Measurements from ENCODE around the gene PTPRD. TPM values are rescaled to one million over a fixed set of nuclear protein-coding genes. Genes with fewer than 3 reads are reported as not detected.

Gene PTPRD
- total RNA-seq, 2 experiments from 2014 or later: 0.10 TPM; not detected in 1

DNA sequence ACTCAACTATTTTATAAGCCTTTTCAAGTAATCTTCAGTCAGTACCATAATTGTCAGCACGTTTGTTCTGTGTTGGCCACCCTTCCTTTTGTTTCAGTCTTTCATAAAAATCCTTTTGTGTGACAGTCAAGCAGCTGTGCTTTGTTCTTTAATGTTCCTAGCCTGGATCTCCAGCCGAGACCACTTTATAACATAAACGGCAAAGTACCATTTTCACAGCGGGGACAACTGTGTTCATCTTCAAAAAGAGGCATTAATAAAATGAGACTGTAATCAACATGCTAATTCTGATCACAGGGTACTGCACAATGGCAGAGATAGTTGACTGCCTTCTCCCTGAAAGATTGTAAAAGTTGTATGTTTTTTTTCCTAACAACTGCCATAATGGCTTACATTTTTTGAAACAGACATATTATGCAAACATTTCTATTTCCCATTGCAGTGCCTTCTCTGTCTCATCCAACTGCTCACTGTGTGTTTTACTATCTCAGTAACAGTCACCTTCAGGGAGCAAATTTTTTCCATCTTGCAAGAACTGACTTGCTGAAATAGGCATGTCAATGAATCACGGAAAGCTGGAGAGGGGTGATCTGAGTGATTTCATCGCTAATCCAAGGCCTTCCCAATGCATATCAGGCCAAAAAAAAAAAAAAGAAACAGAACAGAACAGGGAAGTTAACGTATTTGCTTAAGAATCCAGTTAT is 1984.7 kb downstream of the PTPRD start:
- Mint-ChIP-seq H3K27ac (no peak overlapping the region), H3K27me3 (peaks cover under 1% of the 10 kb centered on the region), H3K4me3 (no peak overlapping the region), H3K4me1 (ENCODE audit: low read depth) (no peaks in the 10 kb centered on the region), H3K9me3 (no peaks in the 10 kb centered on the region), H3K36me3 (no peaks in the 10 kb centered on the region)
- no peak for DNase-seq
- intact Hi-C loops (cut with micrococcal nuclease): no loop called here
- CTCF ChIA-PET: no interaction called here
- POLR2A ChIA-PET: no interaction called here

DNA sequence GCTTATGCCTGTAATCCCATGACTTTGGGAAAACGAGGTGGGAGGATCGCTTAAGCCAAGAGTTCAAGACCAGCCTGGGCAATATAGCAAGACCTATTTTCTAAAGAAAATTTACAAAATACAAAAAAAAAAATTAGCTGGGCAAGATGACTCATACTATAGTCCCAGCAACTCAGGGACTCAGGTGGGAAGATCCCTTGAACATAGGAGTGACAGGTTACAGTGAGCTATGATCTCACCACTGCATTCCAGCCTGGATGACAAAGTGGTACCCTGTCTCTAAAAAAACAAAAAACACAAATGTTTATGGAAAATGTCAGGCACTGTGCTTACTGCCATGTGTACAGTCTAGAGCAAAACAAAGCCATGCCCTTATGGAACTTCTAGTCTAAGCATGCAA is 1989.9 kb downstream of the PTPRD start:
- Mint-ChIP-seq H3K4me1 (ENCODE audit: low read depth) (no peaks in the 10 kb centered on the region), H3K4me3 (no peak overlapping the region), H3K36me3 (no peaks in the 10 kb centered on the region), H3K9me3 (no peaks in the 10 kb centered on the region), H3K27me3 (no peaks in the 10 kb centered on the region), H3K27ac (no peak overlapping the region)
- POLR2A ChIA-PET: no interaction called here
- intact Hi-C loops (cut with micrococcal nuclease): no loop called here
- CTCF ChIA-PET: no interaction called here
- DNase-seq: no peak

DNA sequence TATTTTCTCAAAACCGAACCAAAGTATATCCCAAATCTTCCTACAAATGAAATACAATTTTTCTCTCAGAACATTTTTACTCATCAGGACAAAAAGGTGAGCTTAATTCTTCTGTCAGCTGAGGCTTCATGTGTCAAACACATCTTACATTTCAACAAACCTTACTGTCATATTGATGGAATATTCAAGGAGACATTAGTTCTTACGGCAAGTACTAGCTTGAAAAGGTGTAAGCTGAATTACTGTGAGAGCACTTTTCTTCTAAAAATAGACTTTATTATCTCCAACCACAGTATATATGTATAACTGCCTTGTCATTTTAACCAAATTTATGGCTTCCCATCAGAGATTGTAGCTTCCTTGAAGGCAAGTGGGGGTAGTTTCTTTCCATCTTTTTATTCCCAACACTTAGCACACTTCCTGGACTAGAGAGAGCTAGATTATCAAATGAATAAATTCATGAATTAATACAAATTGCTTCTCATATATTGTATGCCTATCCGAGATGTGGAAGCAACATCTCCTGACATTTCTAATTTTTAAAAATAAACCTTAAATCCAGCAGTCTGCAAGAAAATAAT is 1990.5 kb downstream of the PTPRD start:
- H3K27me3 Mint-ChIP-seq: no peaks in the 10 kb centered on the region
- no peaks in the 10 kb centered on the region for H3K4me1 Mint-ChIP-seq (ENCODE audit: low read depth)
- H3K27ac Mint-ChIP-seq: no peak overlapping the region
- CTCF ChIA-PET: no interaction called here
- H3K4me3 Mint-ChIP-seq: no peak overlapping the region
- POLR2A ChIA-PET: no interaction called here
- no peaks in the 10 kb centered on the region for H3K36me3 Mint-ChIP-seq
- intact Hi-C loops (cut with micrococcal nuclease): no loop called here
- DNase-seq: no peak
- no peaks in the 10 kb centered on the region for H3K9me3 Mint-ChIP-seq

- H3K9me3 Mint-ChIP-seq: no peaks in the 10 kb centered on the region
- H3K4me1 Mint-ChIP-seq (ENCODE audit: low read depth): no peaks in the 10 kb centered on the region
- no peaks in the 10 kb centered on the region for H3K27me3 Mint-ChIP-seq
- no peak overlapping the region for H3K27ac Mint-ChIP-seq
- CTCF ChIA-PET: no interaction called here
- H3K36me3 Mint-ChIP-seq: no peaks in the 10 kb centered on the region
- DNase-seq: no peak
- intact Hi-C loops (cut with micrococcal nuclease): no loop called here
- POLR2A ChIA-PET: no interaction called here
- H3K4me3 Mint-ChIP-seq: no peak overlapping the region
Measured at GRCh38 chr9:8621416-8621815, 1991.4 kb downstream of the PTPRD start.

DNA sequence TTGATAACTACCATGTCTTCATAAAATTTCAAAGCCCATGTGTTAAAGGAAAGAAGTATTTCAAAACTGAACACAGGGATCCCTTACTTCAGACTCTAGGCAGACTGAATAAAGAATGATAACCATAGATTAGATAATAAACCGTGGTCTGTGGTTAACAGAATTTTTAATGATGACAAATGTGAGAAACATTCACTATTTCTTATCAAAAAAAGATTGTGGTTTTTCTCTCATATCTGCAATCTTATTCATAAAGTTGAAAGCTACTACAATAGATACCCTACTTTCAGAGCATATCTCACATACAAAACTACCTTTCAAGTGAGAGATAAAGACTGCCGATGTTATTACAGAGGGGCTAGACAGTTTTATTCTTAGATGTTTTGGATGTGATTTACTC is 1996.4 kb downstream of the PTPRD start:
- Mint-ChIP-seq H3K4me3 (no peak overlapping the region), H3K27me3 (no peaks in the 10 kb centered on the region), H3K9me3 (no peaks in the 10 kb centered on the region), H3K27ac (no peak overlapping the region), H3K36me3 (no peaks in the 10 kb centered on the region), H3K4me1 (ENCODE audit: low read depth) (no peaks in the 10 kb centered on the region)
- intact Hi-C loops (cut with micrococcal nuclease): no loop called here
- CTCF ChIA-PET: no interaction called here
- POLR2A ChIA-PET: no interaction called here
- no peak for DNase-seq

GRCh38 chr9:8614926-8615440 is 1997.8 kb downstream of the PTPRD start:
- no peaks in the 10 kb centered on the region for H3K9me3 Mint-ChIP-seq
- H3K4me3 Mint-ChIP-seq: no peak overlapping the region
- peaks cover 1% of the 10 kb centered on the region for H3K27me3 Mint-ChIP-seq
- no peaks in the 10 kb centered on the region for H3K4me1 Mint-ChIP-seq (ENCODE audit: low read depth)
- POLR2A ChIA-PET: no interaction called here
- no peak overlapping the region for H3K27ac Mint-ChIP-seq
- intact Hi-C loops (cut with micrococcal nuclease): no loop called here
- CTCF ChIA-PET: no interaction called here
- DNase-seq: no peak
- no peaks in the 10 kb centered on the region for H3K36me3 Mint-ChIP-seq

DNA sequence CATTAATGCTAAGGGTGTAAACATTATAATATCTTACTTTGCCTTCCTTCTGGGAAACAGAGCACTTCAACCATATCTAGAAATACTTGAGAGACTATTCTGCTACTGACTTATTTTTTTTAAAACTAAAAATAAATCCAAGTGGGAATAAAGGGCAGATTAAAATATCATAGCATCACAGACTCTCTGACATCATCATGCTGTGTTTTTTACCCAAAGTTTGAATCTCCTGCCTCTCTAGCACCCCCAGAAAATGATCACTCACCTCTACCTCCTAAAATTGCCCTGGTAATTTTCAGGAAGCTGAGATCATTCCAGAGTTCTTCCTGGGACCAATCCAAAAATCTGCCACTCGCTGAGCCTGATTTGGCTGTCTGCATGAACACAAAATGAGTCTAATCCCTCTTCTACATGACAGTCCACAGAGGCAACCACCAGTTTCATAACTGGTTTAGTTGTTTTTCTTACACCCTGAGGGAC is 1999.4 kb downstream of the PTPRD start:
- Mint-ChIP-seq H3K27ac (no peak overlapping the region), H3K36me3 (no peaks in the 10 kb centered on the region)
- CTCF ChIA-PET: no interaction called here

DNA sequence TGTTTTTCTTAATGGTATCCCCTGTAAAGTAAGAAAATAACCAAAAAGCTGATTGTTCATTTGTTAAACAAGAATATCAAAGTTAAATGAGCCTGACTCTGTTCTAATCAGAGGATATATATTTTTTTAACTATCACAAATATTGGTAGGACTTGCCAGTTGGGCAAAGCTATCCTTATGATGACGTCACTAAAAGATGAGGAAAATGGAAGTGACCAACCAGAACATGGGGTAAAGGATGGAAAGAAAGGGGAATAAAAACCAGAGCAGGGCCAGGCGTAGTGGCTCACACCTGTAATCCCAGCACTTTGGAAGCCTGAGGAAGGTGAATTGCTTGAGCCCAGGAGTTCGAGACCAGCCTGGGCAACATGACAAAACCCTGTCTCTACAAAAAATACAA is 2001.6 kb downstream of the PTPRD start:
- Mint-ChIP-seq H3K27ac (no peak overlapping the region), H3K36me3 (no peaks in the 10 kb centered on the region), H3K27me3 (peaks cover 1% of the 10 kb centered on the region), H3K9me3 (no peaks in the 10 kb centered on the region), H3K4me3 (no peak overlapping the region), H3K4me1 (ENCODE audit: low read depth) (no peaks in the 10 kb centered on the region)
- CTCF ChIA-PET: no interaction called here
- DNase-seq: no peak
- POLR2A ChIA-PET: no interaction called here
- intact Hi-C loops (cut with micrococcal nuclease): no loop called here

More for the DNA sequence above, 1999.4 kb downstream of the PTPRD start:
- no peak for DNase-seq
- POLR2A ChIA-PET: no interaction called here
- peaks cover 1% of the 10 kb centered on the region for H3K27me3 Mint-ChIP-seq
- H3K9me3 Mint-ChIP-seq: no peaks in the 10 kb centered on the region
- intact Hi-C loops (cut with micrococcal nuclease): no loop called here
- H3K4me1 Mint-ChIP-seq (ENCODE audit: low read depth): no peaks in the 10 kb centered on the region
- no peak overlapping the region for H3K4me3 Mint-ChIP-seq

DNA sequence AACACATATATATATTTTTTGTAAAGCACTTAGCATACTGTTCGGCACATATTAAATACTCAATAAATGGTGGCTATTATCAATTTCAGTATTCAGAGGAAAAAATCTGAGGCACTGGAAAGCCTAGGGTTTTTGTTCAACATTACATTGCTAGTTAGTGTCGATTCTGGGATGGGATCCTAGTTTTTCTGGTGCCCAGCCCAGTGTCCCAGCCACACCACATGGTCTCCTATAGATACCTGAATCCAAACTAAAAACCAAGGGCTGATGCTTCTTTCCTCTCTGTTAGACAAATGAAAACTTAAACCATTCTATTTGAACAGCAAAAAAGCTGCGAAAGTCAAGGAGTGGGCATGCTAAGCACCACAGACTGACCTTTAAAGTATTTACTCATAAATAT is 2002.5 kb downstream of the PTPRD start:
- Mint-ChIP-seq H3K4me3 (no peak overlapping the region), H3K4me1 (ENCODE audit: low read depth) (no peaks in the 10 kb centered on the region), H3K27me3 (peaks cover 1% of the 10 kb centered on the region), H3K27ac (no peak overlapping the region), H3K9me3 (no peaks in the 10 kb centered on the region), H3K36me3 (no peaks in the 10 kb centered on the region)
- intact Hi-C loops (cut with micrococcal nuclease): no loop called here
- POLR2A ChIA-PET: no interaction called here
- CTCF ChIA-PET: no interaction called here
- DNase-seq: no peak

- H3K4me1 Mint-ChIP-seq (ENCODE audit: low read depth): no peaks in the 10 kb centered on the region
- DNase-seq: no peak
- no peaks in the 10 kb centered on the region for H3K36me3 Mint-ChIP-seq
- no peaks in the 10 kb centered on the region for H3K27me3 Mint-ChIP-seq
- ChIA-PET CTCF (no interaction called here), POLR2A (no interaction called here)
- no peak overlapping the region for H3K27ac Mint-ChIP-seq
- H3K9me3 Mint-ChIP-seq: no peaks in the 10 kb centered on the region
- intact Hi-C loops (cut with micrococcal nuclease): no loop called here
- no peak overlapping the region for H3K4me3 Mint-ChIP-seq
Measured at GRCh38 chr9:8605096-8605495, 2007.7 kb downstream of the PTPRD start.

- no peaks in the 10 kb centered on the region for H3K27me3 Mint-ChIP-seq
- no peak overlapping the region for H3K4me3 Mint-ChIP-seq
- CTCF ChIA-PET: no interaction called here
- no peaks in the 10 kb centered on the region for H3K9me3 Mint-ChIP-seq
- POLR2A ChIA-PET: no interaction called here
- no peaks in the 10 kb centered on the region for H3K4me1 Mint-ChIP-seq (ENCODE audit: low read depth)
- H3K36me3 Mint-ChIP-seq: no peaks in the 10 kb centered on the region
- no peak for DNase-seq
- intact Hi-C loops (cut with micrococcal nuclease): loop anchor here (5.0 kb wide), 1 partner anchor 37 kb away; no protein-coding TSS in a partner anchor
- no peak overlapping the region for H3K27ac Mint-ChIP-seq
Measured at GRCh38 chr9:8604201-8604600, 2008.6 kb downstream of the PTPRD start.

DNA sequence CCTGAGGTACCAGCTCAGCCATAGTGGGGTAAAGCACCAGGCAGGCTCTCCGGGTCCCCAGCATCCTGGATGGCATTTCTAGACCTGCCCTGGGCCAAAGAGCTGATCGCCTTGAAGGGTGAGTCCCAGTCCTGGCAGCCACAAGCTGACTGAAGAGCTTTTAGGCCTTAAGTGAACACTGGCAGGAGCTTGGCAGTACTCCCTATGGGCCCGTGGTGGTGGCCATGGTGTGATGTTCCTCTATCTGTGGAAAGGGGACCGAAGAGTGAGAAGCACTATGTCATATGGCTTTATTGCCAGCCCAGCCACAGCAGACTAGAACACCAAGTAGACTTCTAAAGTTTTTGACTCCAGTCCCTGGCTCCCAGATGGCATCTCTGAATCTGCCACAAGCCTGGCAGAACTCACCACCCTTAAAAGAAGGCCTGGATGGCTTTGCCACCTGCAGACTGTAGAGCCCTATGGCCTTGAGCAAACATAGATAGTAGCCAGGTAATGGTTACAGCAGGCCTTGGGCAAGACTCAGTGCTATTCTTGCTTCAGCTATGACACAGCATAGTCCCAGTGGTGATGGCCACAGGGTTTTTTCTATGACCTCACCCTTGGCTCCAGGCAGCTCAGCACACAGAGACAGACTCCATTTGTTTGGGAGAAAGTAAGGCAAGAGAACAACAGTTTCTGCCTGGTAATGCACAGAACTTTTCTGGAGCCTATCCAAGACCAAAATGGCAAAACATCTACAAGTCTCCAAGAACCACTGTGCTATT is 2011.7 kb downstream of the PTPRD start:
- no peak for DNase-seq
- Mint-ChIP-seq H3K4me1 (ENCODE audit: low read depth) (no peaks in the 10 kb centered on the region), H3K27ac (no peak overlapping the region), H3K4me3 (no peak overlapping the region), H3K9me3 (no peaks in the 10 kb centered on the region), H3K36me3 (no peaks in the 10 kb centered on the region), H3K27me3 (no peaks in the 10 kb centered on the region)
- CTCF ChIA-PET: no interaction called here
- intact Hi-C loops (cut with micrococcal nuclease): loop anchor here (5.0 kb wide), 1 partner anchor 34 kb away; no protein-coding TSS in a partner anchor
- POLR2A ChIA-PET: no interaction called here
